Measurements from ENCODE around the gene PFN1. TPM values are rescaled to one million over a fixed set of nuclear protein-coding genes. Genes with fewer than 3 reads are reported as not detected.
A peak's percentile ranks its signal among the peaks of the same experiment; 100 is the strongest.

PFN1 gene
- total RNA-seq (2021; ENCODE audit: unreplicated experiment) (1,213 TPM), Bru-seq, nascent RNA (percentile 98 among the genes with signal in this experiment), BruChase-seq, experiment 1, labeled RNA remaining after a 6-hour chase (percentile 99 among the genes with signal in this experiment), BruChase-seq, experiment 2, labeled RNA remaining after a 2-hour chase (percentile 99 among the genes with signal in this experiment)
- 1,800 and 2,181 TPM in 2 replicates for polyA plus RNA-seq (2012)
- long read RNA-seq, transcript PFN1-201 (3 exons, 1,291 nt): major isoform, 911 of 962 reads
- long read RNA-seq, transcript PFN1-203 (2 exons, 1,173 nt): minor isoform, 37 of 962 reads
- long read RNA-seq, partial matches to known transcripts: 0 of 962 reads
- long read RNA-seq, other reads (novel, unspliced or antisense): 14 of 962 reads

DNA sequence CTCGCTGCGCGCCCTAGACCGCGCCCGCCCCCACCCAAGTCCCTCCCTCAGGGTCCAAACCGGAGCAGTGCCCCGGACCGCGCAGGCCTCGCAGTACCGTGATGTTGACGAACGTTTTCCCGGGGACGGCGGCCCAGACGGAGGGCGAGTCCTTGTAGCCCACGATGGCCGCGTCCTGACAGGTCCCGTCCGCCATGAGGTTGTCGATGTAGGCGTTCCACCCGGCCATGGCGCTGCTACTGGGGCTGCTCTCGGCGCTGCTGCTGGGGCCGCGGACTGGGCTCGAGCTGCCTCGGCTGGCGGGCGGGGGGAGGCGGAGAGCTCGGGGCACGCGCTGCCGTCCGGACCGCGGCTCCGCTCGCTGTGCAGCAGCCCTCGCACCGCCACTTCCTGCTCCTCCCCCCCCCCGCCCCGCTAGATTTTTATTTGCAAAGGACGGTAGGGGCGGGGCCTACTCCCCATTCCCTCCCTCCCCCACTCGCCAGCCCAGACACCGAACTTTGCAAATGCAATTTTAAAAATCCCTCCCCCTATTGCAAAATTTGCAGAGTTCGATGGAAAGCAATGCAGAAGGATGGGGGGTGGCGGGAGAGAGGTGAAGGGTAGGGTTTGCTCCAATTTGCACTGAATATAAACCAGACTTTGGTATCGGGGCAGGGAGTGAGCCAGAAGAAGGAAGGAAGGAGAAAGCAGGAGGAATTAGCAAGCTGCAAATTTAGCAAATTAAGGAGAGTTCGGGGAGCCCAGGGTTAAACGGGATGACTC lies at the start of gene PFN1:
PFN1 (minus strand) TSS at position 365 of the 765 bp plus-strand sequence; CDS start at position 229, 136 bp downstream.
- H3K36me3 ChIP-seq (ENCODE audit: control insufficient read depth in 1 of 2, insufficient read depth in 2 of 2, low read length in 2 of 2): peaks cover 9 to 22% of the 10 kb centered on the region in 2 experiments; a peak in 2 of 4 replicates
- H3K9me3 ChIP-seq (ENCODE audit: control insufficient read depth in 1 of 2, insufficient read depth in 1 of 2, low read depth in 1 of 2, low read length in 2 of 2): no peaks in the 10 kb centered on the region
- ChIA-PET POLR2A (interaction anchor here (0.6 to 4.7 kb wide), 5 partner anchors 8 to 26 kb away, joined by 3 to 45 read pairs (median 5); partner anchors contain the start of genes RNF167, SLC25A11 and SPAG7), CTCF (interaction anchor here (1.4 kb wide), 1 partner anchor 8 kb away, joined by 3 read pairs; the partner anchor contains the start of genes RNF167 and SLC25A11), RAD21 (ENCODE audit: low non-redundant PET in 1 of 2, low total read pairs in 2 of 2, uncharacterized antibody in 2 of 2, unreplicated experiment in 2 of 2) (interaction anchor here in 1 of 2 experiments (1.1 kb wide), 1 partner anchor 19 kb away, joined by 3 read pairs; the partner anchor contains the start of gene SPAG7)
- peaks cover 12% of the 10 kb centered on the region; the same call in 1 of the 2 replicates for H4K20me1 ChIP-seq (ENCODE audit: insufficient read depth)
- no TSS peak for BruUV-seq (replicated peaks)
- TF ChIP-seq TCF7L2 (IDR thresholded peaks at IDR 0.05; ENCODE audit: borderline replicate concordance, extremely low read depth, insufficient read depth, insufficient read length): no peak
- no peak for TF ChIP-seq RAD21 (IDR thresholded peaks at IDR 0.05; ENCODE audit: low read depth)
- TF ChIP-seq ZFX (IDR thresholded peaks at IDR 0.05): peak; percentile 59; the same call in 1 of the 2 replicates
- TF ChIP-seq SIN3A (IDR thresholded peaks at IDR 0.05; ENCODE audit: low read depth): peak; percentile 92
- TF ChIP-seq ZNF274 (IDR thresholded peaks at IDR 0.05; ENCODE audit: low read depth, low read length): no peak
- no peak for TF ChIP-seq SRF (IDR thresholded peaks at IDR 0.05; ENCODE audit: low read depth)
- TF ChIP-seq FOSL1 (IDR thresholded peaks at IDR 0.05; ENCODE audit: low read depth): no peak; the same call in 1 of the 2 replicates
- peak; percentile 91 for TF ChIP-seq POLR2AphosphoS5 (IDR thresholded peaks at IDR 0.05; ENCODE audit: low read depth, low read length)
- TF ChIP-seq, protein P1, sequence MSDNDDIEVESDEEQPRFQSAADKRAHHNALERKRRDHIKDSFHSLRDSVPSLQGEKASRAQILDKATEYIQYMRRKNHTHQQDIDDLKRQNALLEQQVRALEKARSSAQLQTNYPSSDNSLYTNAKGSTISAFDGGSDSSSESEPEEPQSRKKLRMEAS (IDR thresholded peaks at IDR 0.05): no peak; the same call in none of the 2 replicates
- TF ChIP-seq, protein P2, sequence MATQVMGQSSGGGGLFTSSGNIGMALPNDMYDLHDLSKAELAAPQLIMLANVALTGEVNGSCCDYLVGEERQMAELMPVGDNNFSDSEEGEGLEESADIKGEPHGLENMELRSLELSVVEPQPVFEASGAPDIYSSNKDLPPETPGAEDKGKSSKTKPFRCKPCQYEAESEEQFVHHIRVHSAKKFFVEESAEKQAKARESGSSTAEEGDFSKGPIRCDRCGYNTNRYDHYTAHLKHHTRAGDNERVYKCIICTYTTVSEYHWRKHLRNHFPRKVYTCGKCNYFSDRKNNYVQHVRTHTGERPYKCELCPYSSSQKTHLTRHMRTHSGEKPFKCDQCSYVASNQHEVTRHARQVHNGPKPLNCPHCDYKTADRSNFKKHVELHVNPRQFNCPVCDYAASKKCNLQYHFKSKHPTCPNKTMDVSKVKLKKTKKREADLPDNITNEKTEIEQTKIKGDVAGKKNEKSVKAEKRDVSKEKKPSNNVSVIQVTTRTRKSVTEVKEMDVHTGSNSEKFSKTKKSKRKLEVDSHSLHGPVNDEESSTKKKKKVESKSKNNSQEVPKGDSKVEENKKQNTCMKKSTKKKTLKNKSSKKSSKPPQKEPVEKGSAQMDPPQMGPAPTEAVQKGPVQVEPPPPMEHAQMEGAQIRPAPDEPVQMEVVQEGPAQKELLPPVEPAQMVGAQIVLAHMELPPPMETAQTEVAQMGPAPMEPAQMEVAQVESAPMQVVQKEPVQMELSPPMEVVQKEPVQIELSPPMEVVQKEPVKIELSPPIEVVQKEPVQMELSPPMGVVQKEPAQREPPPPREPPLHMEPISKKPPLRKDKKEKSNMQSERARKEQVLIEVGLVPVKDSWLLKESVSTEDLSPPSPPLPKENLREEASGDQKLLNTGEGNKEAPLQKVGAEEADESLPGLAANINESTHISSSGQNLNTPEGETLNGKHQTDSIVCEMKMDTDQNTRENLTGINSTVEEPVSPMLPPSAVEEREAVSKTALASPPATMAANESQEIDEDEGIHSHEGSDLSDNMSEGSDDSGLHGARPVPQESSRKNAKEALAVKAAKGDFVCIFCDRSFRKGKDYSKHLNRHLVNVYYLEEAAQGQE (IDR thresholded peaks at IDR 0.05; ENCODE audit: low read depth): no peak
- peak; percentile 60 for TF ChIP-seq POLR2A (IDR thresholded peaks at IDR 0.05; ENCODE audit: borderline replicate concordance, extremely low read depth, insufficient read depth, insufficient read length)
- TF ChIP-seq SP1 (IDR thresholded peaks at IDR 0.05; ENCODE audit: low read depth): peak; percentile 42
- TF ChIP-seq CBX3 (IDR thresholded peaks at IDR 0.05; ENCODE audit: low read depth): no peak
- TF ChIP-seq, protein P3, sequence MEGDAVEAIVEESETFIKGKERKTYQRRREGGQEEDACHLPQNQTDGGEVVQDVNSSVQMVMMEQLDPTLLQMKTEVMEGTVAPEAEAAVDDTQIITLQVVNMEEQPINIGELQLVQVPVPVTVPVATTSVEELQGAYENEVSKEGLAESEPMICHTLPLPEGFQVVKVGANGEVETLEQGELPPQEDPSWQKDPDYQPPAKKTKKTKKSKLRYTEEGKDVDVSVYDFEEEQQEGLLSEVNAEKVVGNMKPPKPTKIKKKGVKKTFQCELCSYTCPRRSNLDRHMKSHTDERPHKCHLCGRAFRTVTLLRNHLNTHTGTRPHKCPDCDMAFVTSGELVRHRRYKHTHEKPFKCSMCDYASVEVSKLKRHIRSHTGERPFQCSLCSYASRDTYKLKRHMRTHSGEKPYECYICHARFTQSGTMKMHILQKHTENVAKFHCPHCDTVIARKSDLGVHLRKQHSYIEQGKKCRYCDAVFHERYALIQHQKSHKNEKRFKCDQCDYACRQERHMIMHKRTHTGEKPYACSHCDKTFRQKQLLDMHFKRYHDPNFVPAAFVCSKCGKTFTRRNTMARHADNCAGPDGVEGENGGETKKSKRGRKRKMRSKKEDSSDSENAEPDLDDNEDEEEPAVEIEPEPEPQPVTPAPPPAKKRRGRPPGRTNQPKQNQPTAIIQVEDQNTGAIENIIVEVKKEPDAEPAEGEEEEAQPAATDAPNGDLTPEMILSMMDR (IDR thresholded peaks at IDR 0.05 in 2 of 3, conservative IDR thresholded peaks at IDR 0.05 in 1 of 3; ENCODE audit: borderline replicate concordance in 1 of 3, insufficient read depth in 1 of 3, low read depth in 2 of 3, low read length in 2 of 3): no peak
- H3K4me2 ChIP-seq (ENCODE audit: low read length): peak within 1 kb of the TSS; percentile 100
- H3K9me2 ChIP-seq (ENCODE audit: insufficient read depth): no peaks in the 10 kb centered on the region
- peak within 1 kb of the TSS; percentile 99 for H3K27ac ChIP-seq (ENCODE audit: low read depth, low read length)
- H3K27me3 ChIP-seq (ENCODE audit: insufficient read depth, low read length): no peaks in the 10 kb centered on the region
- ATAC-seq (peak; percentile 51), DNase-seq (ENCODE audit: low read depth, low spot score) (peak; percentile 74)
- H3K79me2 ChIP-seq (ENCODE audit: insufficient read depth, low read length): peaks cover 62% of the 10 kb centered on the region
- peak within 1 kb of the TSS; percentile 96 to 97 for H3K4me3 ChIP-seq (replicated peaks in 1 of 2; ENCODE audit: low read depth in 1 of 2, low read length in 2 of 2)
- no peak within 1 kb of the TSS for H2AFZ ChIP-seq (ENCODE audit: low read depth, low read length, poor library complexity, severe bottlenecking)
- intact Hi-C loops (cut with micrococcal nuclease): loop anchor here (1.0 to 5.0 kb wide), 2 partner anchors 8 to 39 kb away; partner anchors contain the start of genes CAMTA2, RNF167 and SLC25A11
- H3K9ac ChIP-seq (ENCODE audit: low read length): peak within 1 kb of the TSS; percentile 97
- peaks cover 35 to 64% of the 10 kb centered on the region in 2 experiments for H3K4me1 ChIP-seq (ENCODE audit: control insufficient read depth in 1 of 2, insufficient read depth in 2 of 2, low read length in 2 of 2)

All from HCT116 (cell line).